Hepatocyte (in vitro differentiated cells): ENCODE results near the gene BCL2. TPM values are rescaled to one million over a fixed set of nuclear protein-coding genes. Genes with fewer than 3 reads are reported as not detected.

Experiments used
- DNase-seq: peaks from one replicate; pipeline ENCODE4 v3.0.0-alpha.2; 2016; ENCODE audit warnings: low spot score
- H2AFZ ChIP-seq: fragments of 200-600 bp; sonication (generic); 2 replicates; pipeline ENCODE4 v1.6.0; 2016; ENCODE audit warnings: antibody characterized with exemption, mild to moderate bottlenecking
- H3K27ac ChIP-seq: fragments of 200-600 bp; sonication (generic); 2 replicates; pipeline ENCODE4 v1.5.1; 2016; ENCODE audit warnings: mild to moderate bottlenecking
- H3K27me3 ChIP-seq: fragments of 200-600 bp; sonication (generic); 2 replicates; pipeline ENCODE4 v1.6.1; 2016
- H3K36me3 ChIP-seq: fragments of 200-600 bp; sonication (generic); replicated peaks from 2 replicates; pipeline ENCODE4 v1.5.1; 2016; ENCODE audit warnings: low read depth; ENCODE audit not compliant: insufficient read depth
- H3K4me1 ChIP-seq: fragments of 200-600 bp; sonication (generic); 2 replicates; pipeline ENCODE4 v1.5.1; 2016; ENCODE audit warnings: mild to moderate bottlenecking, moderate library complexity; ENCODE audit not compliant: insufficient read depth
- H3K4me2 ChIP-seq: fragments of 200-600 bp; sonication (generic); 2 replicates; pipeline ENCODE4 v1.6.0; 2016
- H3K4me3 ChIP-seq: fragments of 200-600 bp; sonication (generic); 2 replicates; pipeline ENCODE4 v1.5.1; 2016; ENCODE audit warnings: mild to moderate bottlenecking
- H3K79me2 ChIP-seq: fragments of 200-600 bp; sonication (generic); 2 replicates; pipeline ENCODE4 v1.6.0; 2017; ENCODE audit warnings: mild to moderate bottlenecking
- H3K9me2 ChIP-seq: fragments of 200-600 bp; sonication (generic); replicated peaks from 2 replicates; pipeline ENCODE4 v1.6.0; 2017; ENCODE audit warnings: mild to moderate bottlenecking; ENCODE audit not compliant: insufficient read depth
- H3K9me3 ChIP-seq: fragments of 200-600 bp; sonication (generic); 2 replicates; pipeline ENCODE4 v1.5.1; 2016; ENCODE audit warnings: low read depth, mild to moderate bottlenecking
- H4K20me1 ChIP-seq: fragments of 200-600 bp; sonication (generic); 2 replicates; pipeline ENCODE4 v1.6.0; 2016; ENCODE audit warnings: mild to moderate bottlenecking; ENCODE audit not compliant: insufficient read depth, poor library complexity, severe bottlenecking
- CTCF ChIP-seq: fragments of 200-600 bp; sonication (generic); IDR thresholded peaks from 2 replicates; pipeline ENCODE4 v1.5.1; 2016; ENCODE audit warnings: antibody characterized with exemption, mild to moderate bottlenecking; ENCODE audit not compliant: poor library complexity
- EZH2 ChIP-seq: fragments of 200-600 bp; sonication (generic); IDR thresholded peaks from 2 replicates; pipeline ENCODE4 v1.6.1; 2016; ENCODE audit warnings: antibody characterized with exemption, mild to moderate bottlenecking, borderline replicate concordance
- EZH2phosphoT487 ChIP-seq: fragments of 200-600 bp; sonication (generic); IDR thresholded peaks from one replicate; pipeline ENCODE4 v1.6.1; 2018; ENCODE audit warnings: antibody characterized with exemption, mild to moderate bottlenecking, low read depth, moderate library complexity; ENCODE audit not compliant: unreplicated experiment, severe bottlenecking
- WGBS: methylation state at CpG from one replicate; pipeline ENCODE4 v1.1.6; 2016; ENCODE audit warnings: low lambda C conversion rate; ENCODE audit errors: missing lambda C conversion rate; 5-methylcytosine and 5-hydroxymethylcytosine counted together
- polyA plus RNA-seq: library from polyadenylated mRNA; unstranded; fragments of >200 nt; fragmentation: Nextera tagmentation; extraction: Ambion mirVana; gene quantifications from 2 replicates; pipeline ENCODE4 v1.2.1, GENCODE V29; 2016
- total RNA-seq: library from RNA; depleted of rRNA; stranded (reverse); fragments of >200 nt; gene quantifications from 2 replicates; pipeline ENCODE4 v1.2.3, GENCODE V29; 2014

BCL2 gene
- total and polyA plus RNA-seq, 2 experiments from 2014 or later, result 1.0 to 11.4 TPM

- Histone ChIP-seq H3K4me2 (no peak overlapping the region), H3K79me2 (no peaks in the 10 kb centered on the region), H3K27me3 (no peaks in the 10 kb centered on the region), H3K4me1 (no peaks in the 10 kb centered on the region), H3K36me3 (no peaks in the 10 kb centered on the region), H2AFZ (no peak overlapping the region), H4K20me1 (no peaks in the 10 kb centered on the region), H3K27ac (no peak overlapping the region), H3K9me2 (no peaks in the 10 kb centered on the region), H3K9me3 (no peaks in the 10 kb centered on the region), H3K4me3 (no peak overlapping the region)
- no peak for DNase-seq
- 79% methylated on average over 7 of the region's 7 CpGs for WGBS
- TF ChIP-seq EZH2phosphoT487 (no peak), EZH2 (no peak), CTCF (no peak)
Measured at GRCh38 chr18:63290821-63291200, 28.8 kb downstream of the BCL2 start.

- Histone ChIP-seq H3K4me1 (no peaks in the 10 kb centered on the region), H2AFZ (no peak overlapping the region), H4K20me1 (no peaks in the 10 kb centered on the region), H3K27me3 (no peaks in the 10 kb centered on the region), H3K4me2 (no peak overlapping the region), H3K36me3 (no peaks in the 10 kb centered on the region), H3K9me3 (no peaks in the 10 kb centered on the region), H3K4me3 (no peak overlapping the region), H3K79me2 (no peaks in the 10 kb centered on the region), H3K9me2 (no peaks in the 10 kb centered on the region), H3K27ac (no peak overlapping the region)
- DNase-seq, result no peak
- TF ChIP-seq CTCF, result no peak
- TF ChIP-seq EZH2phosphoT487, result no peak
- no peak for TF ChIP-seq EZH2
- WGBS, result 79% methylated on average over 6 of the region's 6 CpGs
Measured at GRCh38 chr18:63290166-63290820, 29.3 kb downstream of the BCL2 start.

GRCh38 chr18:63288311-63288710, 31.3 kb downstream of the BCL2 start:
- Histone ChIP-seq H3K36me3 (no peaks in the 10 kb centered on the region), H3K27me3 (no peaks in the 10 kb centered on the region), H3K79me2 (no peaks in the 10 kb centered on the region), H3K4me1 (peaks cover 5% of the 10 kb centered on the region), H3K4me3 (no peak overlapping the region), H3K27ac (no peak overlapping the region), H3K4me2 (no peak overlapping the region), H2AFZ (no peak overlapping the region), H3K9me2 (no peaks in the 10 kb centered on the region), H3K9me3 (no peaks in the 10 kb centered on the region), H4K20me1 (no peaks in the 10 kb centered on the region)
- WGBS, result 83% methylated on average over 2 of the region's 2 CpGs
- no peak for DNase-seq
- TF ChIP-seq EZH2phosphoT487 (no peak), EZH2 (no peak), CTCF (no peak)

GRCh38 chr18:63287691-63288220, 31.8 kb downstream of the BCL2 start:
- H3K4me1 ChIP-seq, result peaks cover 5% of the 10 kb centered on the region

More at GRCh38 chr18:63287691-63288220, 31.8 kb downstream of the BCL2 start:
- no peaks in the 10 kb centered on the region for H3K27me3 ChIP-seq
- H3K27ac ChIP-seq, result no peak overlapping the region
- no peak overlapping the region for H3K4me2 ChIP-seq
- H3K9me2 ChIP-seq, result no peaks in the 10 kb centered on the region
- H2AFZ ChIP-seq, result no peak overlapping the region
- H3K4me3 ChIP-seq, result no peak overlapping the region
- no peaks in the 10 kb centered on the region for H3K36me3 ChIP-seq
- no peak for DNase-seq
- no peaks in the 10 kb centered on the region for H3K9me3 ChIP-seq
- no peaks in the 10 kb centered on the region for H3K79me2 ChIP-seq
- 82% methylated on average over 1 of the region's 1 CpG for WGBS
- TF ChIP-seq EZH2 (no peak), EZH2phosphoT487 (no peak), CTCF (no peak)
- no peaks in the 10 kb centered on the region for H4K20me1 ChIP-seq
